DND-41 (cell line): Measurements from ENCODE around the gene DDIT4L.

Experiments
- ATAC-seq: fragments of 200-7000 bp; cut with Tn5 transposase; 3 replicates; pipeline ENCODE4 v1.9.1; 2021; ENCODE audit warnings: low read depth; ENCODE audit not compliant: insufficient read depth
- DNase-seq: peaks from one replicate; pipeline ENCODE4 v3.0.0-alpha.2; 2020
- H2AFZ ChIP-seq: 2 replicates; pipeline ENCODE4 v1.6.0; 2012; ENCODE audit warnings: low read depth, low read length
- H3K27ac ChIP-seq: 2 replicates; pipeline ENCODE4 v1.5.1; 2012; ENCODE audit warnings: low read length, inconsistent platforms
- H3K27me3 ChIP-seq: fragments of 200-600 bp; sonication (generic); 2 replicates; pipeline ENCODE4 v1.6.0; 2012; ENCODE audit warnings: low read length, mild to moderate bottlenecking, inconsistent platforms; ENCODE audit not compliant: insufficient read depth, poor library complexity
- H3K36me3 ChIP-seq: 2 replicates; pipeline ENCODE4 v1.5.1; 2012; ENCODE audit warnings: low read length, inconsistent platforms; ENCODE audit not compliant: insufficient read depth
- H3K4me1 ChIP-seq: 2 replicates; pipeline ENCODE4 v1.5.1; 2012; ENCODE audit warnings: mild to moderate bottlenecking, low read length; ENCODE audit not compliant: insufficient read depth
- H3K4me2 ChIP-seq: 2 replicates; pipeline ENCODE4 v1.6.0; 2012; ENCODE audit warnings: mild to moderate bottlenecking, moderate library complexity, low read length, inconsistent platforms; ENCODE audit not compliant: insufficient read depth
- H3K4me3 ChIP-seq, 2 experiments: fragments of 200-600 bp in 1 of 2; shearing (Covaris generic) in 1 of 2; 2 replicates each; pipeline ENCODE4 v1.5.1; 2012 to 2016; ENCODE audit warnings: inconsistent platforms in 2 of 2, low read length in 2 of 2, mild to moderate bottlenecking in 2 of 2, low read depth in 1 of 2, moderate library complexity in 1 of 2
- H3K79me2 ChIP-seq: 2 replicates; pipeline ENCODE4 v1.6.0; 2012; ENCODE audit warnings: low read length, inconsistent platforms; ENCODE audit not compliant: insufficient read depth
- H3K9ac ChIP-seq: 2 replicates; pipeline ENCODE4 v1.6.0; 2012; ENCODE audit warnings: low read depth, mild to moderate bottlenecking, inconsistent platforms, low read length, moderate library complexity
- H3K9me3 ChIP-seq: 2 replicates; pipeline ENCODE4 v1.5.1; 2012; ENCODE audit warnings: low read length, moderate library complexity, mild to moderate bottlenecking, inconsistent platforms; ENCODE audit not compliant: insufficient read depth, severe bottlenecking
- H4K20me1 ChIP-seq: 2 replicates; pipeline ENCODE4 v1.6.0; 2012; ENCODE audit warnings: low read length; ENCODE audit not compliant: insufficient read depth
- CTCF ChIP-seq: IDR thresholded peaks from 2 replicates; pipeline ENCODE4 v1.5.1; 2012; ENCODE audit warnings: borderline replicate concordance, low read length, moderate library complexity, mild to moderate bottlenecking; ENCODE audit not compliant: poor library complexity, severe bottlenecking; ENCODE audit errors: extremely low read depth
- EZH2 ChIP-seq: IDR thresholded peaks from 3 replicates; pipeline ENCODE4 v1.6.1; 2012; ENCODE audit warnings: borderline replicate concordance, low read depth, mild to moderate bottlenecking, moderate library complexity, low read length, inconsistent platforms; ENCODE audit not compliant: severe bottlenecking

Gene DDIT4L

GRCh38 chr4:100175858-100176257, 14.4 kb downstream of the DDIT4L start:
- peaks cover 15% of the 10 kb centered on the region for H3K4me1 ChIP-seq
- H3K4me2 ChIP-seq: no peak overlapping the region
- ATAC-seq: no peak
- no peaks in the 10 kb centered on the region for H3K27me3 ChIP-seq
- no peak overlapping the region for H3K9ac ChIP-seq
- no peak for DNase-seq
- TF ChIP-seq CTCF (no peak), EZH2 (no peak)
- H3K4me3 ChIP-seq: no peak overlapping the region
- no peak overlapping the region for H3K27ac ChIP-seq
- H3K79me2 ChIP-seq: no peaks in the 10 kb centered on the region
- no peak overlapping the region for H2AFZ ChIP-seq
- no peaks in the 10 kb centered on the region for H3K36me3 ChIP-seq
- no peaks in the 10 kb centered on the region for H4K20me1 ChIP-seq
- H3K9me3 ChIP-seq: no peaks in the 10 kb centered on the region

- H3K27ac ChIP-seq: no peak overlapping the region
- DNase-seq: no peak
Observed at GRCh38 chr4:100174985-100175383, 15.3 kb downstream of the DDIT4L start.

GRCh38 chr4:100170986-100171385, 19.3 kb downstream of the DDIT4L start:
- Histone ChIP-seq H2AFZ (no peak overlapping the region), H3K9me3 (no peaks in the 10 kb centered on the region), H3K4me2 (no peak overlapping the region), H3K27ac (no peak overlapping the region), H4K20me1 (no peaks in the 10 kb centered on the region), H3K4me3 (no peak overlapping the region), H3K27me3 (no peaks in the 10 kb centered on the region), H3K79me2 (no peaks in the 10 kb centered on the region), H3K4me1 (peaks cover 33% of the 10 kb centered on the region), H3K36me3 (no peaks in the 10 kb centered on the region), H3K9ac (no peak overlapping the region)
- ATAC-seq: peak; percentile 28; the same call in 1 of the 3 replicates
- TF ChIP-seq EZH2 (no peak), CTCF (no peak)
- DNase-seq: no peak

More at GRCh38 chr4:100174985-100175383, 15.3 kb downstream of the DDIT4L start:
- Histone ChIP-seq H3K4me3 (no peak overlapping the region), H3K36me3 (no peaks in the 10 kb centered on the region), H2AFZ (peak overlapping the region; percentile 27; the same call in 1 of the 2 replicates), H4K20me1 (no peaks in the 10 kb centered on the region), H3K4me2 (no peak overlapping the region), H3K27me3 (no peaks in the 10 kb centered on the region), H3K79me2 (no peaks in the 10 kb centered on the region), H3K9ac (no peak overlapping the region), H3K9me3 (no peaks in the 10 kb centered on the region), H3K4me1 (peaks cover 21% of the 10 kb centered on the region)
- ATAC-seq: no peak
- no peak for TF ChIP-seq EZH2
- TF ChIP-seq CTCF: no peak
